ENCODE data around the gene CACNA2D2. TPM values are rescaled to one million over a fixed set of nuclear protein-coding genes. Genes with fewer than 3 reads are reported as not detected.

CACNA2D2 gene
- total and polyA plus RNA-seq, 2 of the 4 experiments (the other 2 are of a cell fraction) = 0.15 TPM; not detected in 1

DNA sequence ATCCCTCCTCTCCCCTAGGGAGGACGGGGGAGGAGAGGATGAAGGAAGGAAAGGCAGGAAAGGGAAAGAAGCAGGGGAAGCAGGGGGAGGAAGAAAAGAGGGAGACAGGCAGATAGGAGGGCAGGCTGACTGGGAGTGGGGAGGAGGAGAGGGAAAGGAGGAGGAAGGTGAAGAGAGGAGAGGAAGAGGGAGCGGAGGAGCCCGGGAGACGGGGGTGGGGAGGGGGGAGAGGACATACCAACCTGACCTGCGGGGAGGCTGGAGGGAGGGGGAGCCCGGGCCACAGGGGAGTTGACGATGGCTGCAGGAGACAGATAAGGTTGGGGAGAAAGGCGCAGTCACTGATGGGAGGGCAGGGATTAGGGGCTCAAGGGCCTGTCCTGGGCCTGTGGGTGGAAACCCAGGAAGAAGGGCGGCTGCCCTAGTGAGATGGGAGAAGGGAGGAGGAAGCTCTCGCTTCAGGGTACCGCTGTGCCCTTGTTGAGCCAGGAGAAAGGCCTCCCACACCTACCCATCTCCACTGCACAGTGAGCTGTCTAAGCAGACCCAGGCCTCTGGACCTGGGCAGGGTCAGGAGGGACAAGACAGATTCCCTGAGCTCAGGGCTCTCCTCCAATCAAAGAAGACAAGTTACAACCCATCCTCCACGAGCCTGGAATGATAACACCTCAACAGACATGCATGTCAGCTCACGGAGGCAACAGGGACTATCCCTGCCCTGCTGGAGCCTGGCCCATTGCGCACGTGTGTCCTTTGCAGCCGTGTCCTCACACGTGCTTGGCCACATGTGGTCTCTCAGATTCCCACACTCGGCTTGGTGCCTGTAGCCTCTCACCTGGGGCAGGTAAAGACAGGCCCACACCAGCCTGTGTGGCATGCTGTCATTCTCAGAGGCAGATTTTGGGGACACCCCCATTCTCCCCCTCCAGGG is 36.2 kb upstream of the CACNA2D2 start:
- 43% methylated on average over 10 of the region's 18 CpGs; no CpG with 5 or more reads in 1 of the 2 experiments for WGBS, 2 experiments (ENCODE audit: extremely low coverage in 2 of 2, insufficient read length in 1 of 2)
- Histone ChIP-seq H3K36me3 (ENCODE audit: control insufficient read depth, insufficient read depth, low read length) (no peaks in the 10 kb centered on the region), H2AK5ac (ENCODE audit: low read depth, low read length) (no peak overlapping the region), H4K8ac (ENCODE audit: low read depth in 2 of 2, low read length in 2 of 2) (no peak overlapping the region), H3K14ac (replicated peaks; ENCODE audit: low read depth, low read length) (no peak overlapping the region), H2BK5ac (ENCODE audit: low read depth, low read length, poor library complexity, severe bottlenecking) (no peak overlapping the region), H3K27me3 (ENCODE audit: control insufficient read depth, insufficient read depth, low read length) (peaks cover 58% of the 10 kb centered on the region), H3K9ac (ENCODE audit: low read depth, low read length) (no peak overlapping the region), H3K18ac (ENCODE audit: low read depth, low read length) (no peak overlapping the region), H3K9me3 (ENCODE audit: control insufficient read depth, insufficient read depth, low read length) (no peaks in the 10 kb centered on the region), H3K4me1 (ENCODE audit: control insufficient read depth, insufficient read depth, low read length) (no peaks in the 10 kb centered on the region), H2AK9ac (replicated peaks; ENCODE audit: low read depth, low read length, poor library complexity) (no peak overlapping the region), H4K20me1 (ENCODE audit: insufficient read depth, low read length) (no peaks in the 10 kb centered on the region), H3K27ac (ENCODE audit: insufficient read depth, low read length) (no peak overlapping the region), H3K56ac (ENCODE audit: extremely low read depth, insufficient read depth, low read length) (no peak overlapping the region), H3K79me1 (ENCODE audit: low read depth in 1 of 2, low read length in 2 of 2) (no peaks in the 10 kb centered on the region), H3K4ac (ENCODE audit: low read depth, low read length) (no peak overlapping the region), H3K4me2 (ENCODE audit: low read depth, low read length) (no peak overlapping the region), H2BK15ac (ENCODE audit: low read depth, low read length) (no peak overlapping the region), H4K5ac (ENCODE audit: low read depth, low read length) (no peak overlapping the region), H3K9me1 (ENCODE audit: insufficient read depth, low read length) (no peaks in the 10 kb centered on the region), H2BK120ac (ENCODE audit: low read depth, low read length) (no peak overlapping the region), H3K4me3 (ENCODE audit: insufficient read depth, low read depth, low read length) (no peak overlapping the region), H4K91ac (ENCODE audit: insufficient read depth, low read depth, low read length) (no peak overlapping the region), H3K23ac (ENCODE audit: low read depth, low read length) (no peak overlapping the region), H2AFZ (replicated peaks; ENCODE audit: low read length, poor library complexity) (no peak overlapping the region), H2BK20ac (ENCODE audit: low read depth, low read length) (no peak overlapping the region)
- TF ChIP-seq, protein P1, sequence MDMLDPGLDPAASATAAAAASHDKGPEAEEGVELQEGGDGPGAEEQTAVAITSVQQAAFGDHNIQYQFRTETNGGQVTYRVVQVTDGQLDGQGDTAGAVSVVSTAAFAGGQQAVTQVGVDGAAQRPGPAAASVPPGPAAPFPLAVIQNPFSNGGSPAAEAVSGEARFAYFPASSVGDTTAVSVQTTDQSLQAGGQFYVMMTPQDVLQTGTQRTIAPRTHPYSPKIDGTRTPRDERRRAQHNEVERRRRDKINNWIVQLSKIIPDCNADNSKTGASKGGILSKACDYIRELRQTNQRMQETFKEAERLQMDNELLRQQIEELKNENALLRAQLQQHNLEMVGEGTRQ (IDR thresholded peaks at IDR 0.05; ENCODE audit: low read depth, low read length) = no peak
- TF ChIP-seq RAD21 (IDR thresholded peaks at IDR 0.05; ENCODE audit: low read length) (no peak), POLR2A (IDR thresholded peaks at IDR 0.05; ENCODE audit: low read depth, low read length) (no peak)
- TF ChIP-seq, protein P2, sequence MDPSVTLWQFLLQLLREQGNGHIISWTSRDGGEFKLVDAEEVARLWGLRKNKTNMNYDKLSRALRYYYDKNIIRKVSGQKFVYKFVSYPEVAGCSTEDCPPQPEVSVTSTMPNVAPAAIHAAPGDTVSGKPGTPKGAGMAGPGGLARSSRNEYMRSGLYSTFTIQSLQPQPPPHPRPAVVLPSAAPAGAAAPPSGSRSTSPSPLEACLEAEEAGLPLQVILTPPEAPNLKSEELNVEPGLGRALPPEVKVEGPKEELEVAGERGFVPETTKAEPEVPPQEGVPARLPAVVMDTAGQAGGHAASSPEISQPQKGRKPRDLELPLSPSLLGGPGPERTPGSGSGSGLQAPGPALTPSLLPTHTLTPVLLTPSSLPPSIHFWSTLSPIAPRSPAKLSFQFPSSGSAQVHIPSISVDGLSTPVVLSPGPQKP (IDR thresholded peaks at IDR 0.05; ENCODE audit: borderline replicate concordance, low read depth, low read length) = no peak
- ATAC-seq (ENCODE audit: low read depth) (no peak), DNase-seq (no peak)
- intact Hi-C loops (cut with micrococcal nuclease) = loop anchor here (5.0 kb wide), 1 partner anchor 312 kb away; no protein-coding TSS in a partner anchor
- in situ Hi-C loops (cut with MboI; ENCODE audit: low sequenced_read_pairs) = loop anchor here (10.0 kb wide), 1 partner anchor 105 kb away; no protein-coding TSS in a partner anchor
- dilution Hi-C loops (cut with HindIII; ENCODE audit: low sequenced_read_pairs, unreplicated experiment) = no loop called here
- POLR2A ChIA-PET (ENCODE audit: unreplicated experiment) = no interaction called here
- CTCF ChIA-PET = no interaction called here
- no TSS peak for BruUV-seq (replicated peaks)
